ENCODE data around the gene ULBP1.

- TF ChIP-seq CTCF (conservative IDR thresholded peaks at IDR 0.05) (no peak), ZFX (IDR thresholded peaks at IDR 0.05) (no peak)
Measured at GRCh38 chr6:149967591-149967990, 3.8 kb downstream of the ULBP1 start.
